Spinal cord (tissue), 10 donors: ENCODE measurements around the gene ULK4. TPM values are rescaled to one million over a fixed set of nuclear protein-coding genes. Genes with fewer than 3 reads are reported as not detected.
A peak's percentile ranks its signal among the peaks of the same experiment; 100 is the strongest.

Experiments
- DNase-seq, 6 donors: peaks; one replicate each; pipeline versions ENCODE4 v3.0.0 to v3.0.0-alpha.2; 2013 to 2015; ENCODE audit warnings: low spot score in 6 of 6, low read depth in 4 of 6
- H3K27ac ChIP-seq: one replicate; pipeline ENCODE4 v1.5.1; 2013; ENCODE audit warnings: low read depth, low read length, control low read depth
- H3K27me3 ChIP-seq: one replicate; pipeline ENCODE4 v1.6.1; 2013; ENCODE audit warnings: low read length; ENCODE audit not compliant: control insufficient read depth, insufficient read depth
- H3K36me3 ChIP-seq: one replicate; pipeline ENCODE4 v1.6.1; 2013; ENCODE audit warnings: low read length; ENCODE audit not compliant: control insufficient read depth, insufficient read depth
- H3K4me1 ChIP-seq: one replicate; pipeline ENCODE4 v1.6.1; 2013; ENCODE audit warnings: low read length; ENCODE audit not compliant: control insufficient read depth, insufficient read depth
- H3K4me3 ChIP-seq: one replicate; pipeline ENCODE4 v1.5.1; 2013; ENCODE audit warnings: low read depth, low read length, control low read depth
- H3K9me3 ChIP-seq: one replicate; pipeline ENCODE4 v1.6.1; 2013; ENCODE audit warnings: low read length; ENCODE audit not compliant: control insufficient read depth, insufficient read depth
- WGBS: methylation state at CpG from one replicate; pipeline ENCODE4 v1.1.5; 2013; ENCODE audit warnings: missing lambda C conversion rate; ENCODE audit not compliant: insufficient coverage; 5-methylcytosine and 5-hydroxymethylcytosine counted together
- polyA plus RNA-seq, 2 donors: library from polyadenylated mRNA; unstranded; fragments of 120-200 nt; gene quantifications; one replicate each; pipeline ENCODE4 v1.2.1, GENCODE V29; 2013; ENCODE audit not compliant: insufficient read length in 2 of 2
- total RNA-seq, 2 donors: library from RNA; depleted of rRNA in 1 of 2; stranded (reverse); fragments of 120-200 nt in 1 of 2; fragments of >200 nt in 1 of 2; gene quantifications; one replicate each; pipeline versions ENCODE4 v1.2.3 to v1.2.4, GENCODE V29; 2013 to 2014
- donor health status: healthy.

The ULK4 gene
- total and polyA plus RNA-seq, 4 donors = 3.1 to 18.1 (median 9.7) TPM

GRCh38 chr3:41318520-41318919 lies 643.4 kb downstream of the ULK4 start:
- DNase-seq = no peak
- H3K27me3 ChIP-seq = no peaks in the 10 kb centered on the region
- H3K4me1 ChIP-seq = no peaks in the 10 kb centered on the region
- H3K4me3 ChIP-seq = no peak overlapping the region
- no peaks in the 10 kb centered on the region for H3K9me3 ChIP-seq
- no peaks in the 10 kb centered on the region for H3K36me3 ChIP-seq
- 40% methylated on average over 1 of the region's 2 CpGs for WGBS
- no peak overlapping the region for H3K27ac ChIP-seq

GRCh38 chr3:41317718-41318117 lies 644.2 kb downstream of the ULK4 start:
- H3K4me3 ChIP-seq = no peak overlapping the region
- H3K27ac ChIP-seq = no peak overlapping the region
- no peak for DNase-seq
- no peaks in the 10 kb centered on the region for H3K36me3 ChIP-seq
- H3K4me1 ChIP-seq = no peaks in the 10 kb centered on the region
- H3K27me3 ChIP-seq = no peaks in the 10 kb centered on the region
- no peaks in the 10 kb centered on the region for H3K9me3 ChIP-seq
- WGBS = no CpG with 5 or more reads among the region's 1 CpG

DNA sequence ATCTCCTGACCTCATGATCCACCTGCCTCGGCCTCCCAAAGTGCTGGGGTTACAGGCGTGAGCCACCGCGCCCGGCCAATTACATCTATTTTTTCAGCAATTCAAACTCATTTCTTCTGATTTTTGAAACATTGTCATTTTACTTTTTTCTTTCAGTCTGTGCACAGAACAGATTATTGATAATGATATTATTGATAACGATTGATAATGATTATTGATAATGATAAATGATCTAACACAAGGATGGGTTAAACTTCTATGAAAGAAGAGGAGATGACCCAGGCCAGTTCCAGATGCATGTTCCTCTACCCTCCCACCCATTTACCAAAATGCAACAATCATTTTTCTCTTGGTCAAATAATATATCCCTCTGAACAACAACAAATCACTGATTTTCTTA lies 644.6 kb downstream of the ULK4 start:
- Histone ChIP-seq H3K27ac (no peak overlapping the region), H3K27me3 (no peaks in the 10 kb centered on the region), H3K36me3 (no peaks in the 10 kb centered on the region), H3K4me3 (no peak overlapping the region), H3K4me1 (no peaks in the 10 kb centered on the region), H3K9me3 (no peaks in the 10 kb centered on the region)
- 88% methylated on average over 1 of the region's 6 CpGs for WGBS
- DNase-seq = no peak

DNA sequence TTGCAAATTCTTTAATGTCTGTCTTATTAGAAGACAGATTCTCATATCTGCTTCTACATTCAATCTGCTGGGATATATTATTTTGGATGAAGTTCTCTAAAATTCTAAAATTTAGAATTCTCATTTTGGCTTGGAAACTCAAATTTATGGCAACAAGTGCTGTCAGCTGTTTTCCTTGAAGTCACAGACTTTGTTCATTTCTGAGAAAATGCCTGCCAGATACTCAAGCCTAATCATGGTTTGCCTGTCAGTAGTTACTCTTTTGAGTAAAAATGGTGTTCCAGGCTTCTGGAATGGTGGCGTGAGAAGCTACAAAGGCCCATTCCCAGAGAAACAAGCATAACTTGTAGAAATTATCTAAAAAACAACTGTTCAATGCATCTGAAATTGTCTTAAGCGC lies 646.8 kb downstream of the ULK4 start:
- Histone ChIP-seq H3K4me1 (no peaks in the 10 kb centered on the region), H3K27ac (no peak overlapping the region), H3K27me3 (no peaks in the 10 kb centered on the region), H3K36me3 (no peaks in the 10 kb centered on the region), H3K4me3 (no peak overlapping the region), H3K9me3 (no peaks in the 10 kb centered on the region)
- WGBS = no CpG with 5 or more reads among the region's 2 CpGs
- peak in 1 of 6 donors; percentile 51 for DNase-seq

DNA sequence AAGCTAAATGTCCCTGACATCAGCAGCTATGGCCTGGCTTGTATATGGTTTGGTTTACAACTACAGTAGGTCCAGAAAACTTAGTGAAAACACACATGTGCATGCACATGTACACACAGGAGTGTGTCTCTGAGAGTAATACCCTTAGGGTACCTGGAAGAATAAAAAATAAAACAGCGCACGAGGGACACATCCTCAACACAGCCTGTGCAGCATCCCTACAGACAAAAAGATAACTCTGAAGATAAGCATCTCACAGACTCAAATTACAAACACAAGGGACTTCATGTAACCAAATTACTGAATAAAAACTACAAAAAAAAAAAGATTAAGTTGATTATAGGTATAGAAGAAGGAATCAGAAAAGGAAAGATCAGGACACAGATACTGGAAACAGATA lies 653.8 kb downstream of the ULK4 start:
- no CpG with 5 or more reads among the region's 2 CpGs for WGBS
- DNase-seq = no peak
- Histone ChIP-seq H3K4me3 (no peak overlapping the region), H3K27ac (no peak overlapping the region), H3K36me3 (no peaks in the 10 kb centered on the region), H3K4me1 (no peaks in the 10 kb centered on the region), H3K27me3 (no peaks in the 10 kb centered on the region), H3K9me3 (no peaks in the 10 kb centered on the region)

DNA sequence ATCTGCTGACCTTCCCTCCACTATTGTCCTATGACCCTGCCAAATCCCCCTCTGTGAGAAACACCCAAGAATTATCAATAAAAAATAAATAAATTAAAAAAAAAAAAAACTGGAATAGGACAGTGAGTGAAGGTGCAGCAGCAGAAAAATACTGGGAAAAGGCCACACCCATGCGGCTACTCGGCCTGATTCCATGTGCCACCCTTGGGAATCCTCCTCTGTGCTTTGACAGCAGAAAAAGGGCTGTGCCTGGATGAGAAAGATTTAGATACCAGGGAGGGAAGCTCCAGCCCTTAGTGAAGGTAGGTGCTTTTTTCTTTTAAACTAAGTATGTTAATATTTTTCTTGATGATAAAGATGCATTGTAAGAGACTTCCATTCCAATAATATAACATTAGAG lies 654.8 kb downstream of the ULK4 start:
- Histone ChIP-seq H3K27me3 (no peaks in the 10 kb centered on the region), H3K4me3 (no peak overlapping the region), H3K9me3 (no peaks in the 10 kb centered on the region), H3K36me3 (no peaks in the 10 kb centered on the region), H3K27ac (no peak overlapping the region), H3K4me1 (no peaks in the 10 kb centered on the region)
- no peak for DNase-seq
- 95% methylated on average over 2 of the region's 2 CpGs for WGBS

- H3K27ac ChIP-seq = no peak overlapping the region
- H3K27me3 ChIP-seq = no peaks in the 10 kb centered on the region
- no peaks in the 10 kb centered on the region for H3K4me1 ChIP-seq
- no peaks in the 10 kb centered on the region for H3K9me3 ChIP-seq
- peak in 2 of 6 donors; percentile 70 to 88 for DNase-seq
- no peaks in the 10 kb centered on the region for H3K36me3 ChIP-seq
- no CpG with 5 or more reads among the region's 2 CpGs for WGBS
- H3K4me3 ChIP-seq = no peak overlapping the region
These were observed 657.3 kb downstream of the ULK4 start for GRCh38 chr3:41304593-41304992.

DNA sequence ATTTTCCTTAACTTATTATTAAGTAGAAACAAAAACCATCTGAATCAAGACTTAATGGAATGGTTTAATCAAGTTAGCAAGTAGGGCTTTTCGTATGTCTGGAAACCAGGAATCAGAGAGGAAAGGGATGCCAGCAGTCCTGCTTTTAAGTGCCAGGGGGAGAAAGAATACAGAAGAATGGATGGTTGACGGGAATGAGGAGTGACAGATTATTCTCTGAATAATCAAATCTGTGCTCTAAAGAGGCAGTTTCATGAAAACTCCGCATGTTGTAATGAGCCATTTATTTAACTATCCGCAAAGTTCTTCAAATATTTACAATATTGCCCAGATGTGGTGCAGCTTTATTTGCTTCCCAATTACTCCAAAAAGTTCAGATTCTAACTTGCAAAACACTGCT lies 659.6 kb downstream of the ULK4 start:
- peak in 2 of 6 donors; percentile 18 to 26 for DNase-seq

DNA sequence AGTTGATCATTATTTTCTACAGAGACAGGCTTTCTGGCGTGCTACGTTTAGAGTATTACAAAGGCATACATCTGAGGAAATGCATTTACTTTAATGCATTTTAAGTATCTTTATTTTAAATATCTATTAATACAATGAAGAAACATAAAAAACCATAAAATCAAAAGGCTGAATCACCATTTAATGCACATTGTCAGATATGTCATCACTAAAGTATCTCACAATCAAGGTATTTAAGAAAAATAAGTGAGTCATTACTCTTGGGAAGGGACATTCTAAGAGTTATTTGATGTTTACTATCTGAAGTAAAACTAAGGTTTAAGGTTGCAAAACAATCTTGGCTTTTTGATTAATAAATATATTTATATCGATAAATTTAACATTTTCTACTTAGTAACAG lies 660.4 kb downstream of the ULK4 start:
- no peak overlapping the region for H3K4me3 ChIP-seq
- H3K27me3 ChIP-seq = no peaks in the 10 kb centered on the region
- no peaks in the 10 kb centered on the region for H3K9me3 ChIP-seq
- H3K27ac ChIP-seq = no peak overlapping the region
- no CpG with 5 or more reads among the region's 3 CpGs for WGBS
- no peaks in the 10 kb centered on the region for H3K36me3 ChIP-seq
- H3K4me1 ChIP-seq = no peaks in the 10 kb centered on the region
- no peak for DNase-seq

More for the DNA sequence above, 659.6 kb downstream of the ULK4 start:
- Histone ChIP-seq H3K27me3 (no peaks in the 10 kb centered on the region), H3K9me3 (no peaks in the 10 kb centered on the region), H3K27ac (no peak overlapping the region), H3K36me3 (no peaks in the 10 kb centered on the region), H3K4me3 (no peak overlapping the region), H3K4me1 (no peaks in the 10 kb centered on the region)
- WGBS = 67% methylated on average over 1 of the region's 4 CpGs

- Histone ChIP-seq H3K27me3 (no peaks in the 10 kb centered on the region), H3K9me3 (no peaks in the 10 kb centered on the region), H3K36me3 (no peaks in the 10 kb centered on the region), H3K4me1 (no peaks in the 10 kb centered on the region), H3K27ac (no peak overlapping the region), H3K4me3 (no peak overlapping the region)
- WGBS = 80% methylated on average over 3 of the region's 3 CpGs
- DNase-seq = no peak
These were observed 662.9 kb downstream of the ULK4 start for GRCh38 chr3:41299036-41299435.
